IPS-18a (cell line): ENCODE results near the gene APBA1.
"Not testable (repeated sequence)": the region's sequence is repeated elsewhere in the genome, so short reads cannot be mapped to it uniquely, and the experiment has no call there.

Source experiments
- H3K27ac ChIP-seq: one replicate; pipeline ENCODE4 v1.5.1; 2013; ENCODE audit warnings: low read length
- H3K27me3 ChIP-seq: one replicate; pipeline ENCODE4 v1.6.1; 2013; ENCODE audit warnings: mild to moderate bottlenecking, low read length; ENCODE audit not compliant: control insufficient read depth, insufficient read depth
- H3K36me3 ChIP-seq: one replicate; pipeline ENCODE4 v1.6.1; 2013; ENCODE audit warnings: low read depth, low read length; ENCODE audit not compliant: control insufficient read depth
- H3K4me1 ChIP-seq: one replicate; pipeline ENCODE4 v1.6.1; 2013; ENCODE audit warnings: low read depth, low read length; ENCODE audit not compliant: control insufficient read depth
- H3K4me3 ChIP-seq: one replicate; pipeline ENCODE4 v1.5.1; 2013; ENCODE audit warnings: low read length
- H3K9ac ChIP-seq: one replicate; pipeline ENCODE4 v1.6.1; 2013; ENCODE audit warnings: mild to moderate bottlenecking, low read length, moderate library complexity
- H3K9me3 ChIP-seq: one replicate; pipeline ENCODE4 v1.6.1; 2013; ENCODE audit warnings: low read depth, low read length; ENCODE audit not compliant: control insufficient read depth

The APBA1 gene

GRCh38 chr9:69602773-69603172 is 69.4 kb downstream of the APBA1 start:
- Histone ChIP-seq H3K27ac (no peak overlapping the region), H3K9me3 (no peaks in the 10 kb centered on the region), H3K9ac (no peak overlapping the region)

GRCh38 chr9:69601698-69602097 is 70.5 kb downstream of the APBA1 start:
- H3K36me3 ChIP-seq: no peaks in the 10 kb centered on the region
- no peak overlapping the region for H3K9ac ChIP-seq
- no peaks in the 10 kb centered on the region for H3K4me1 ChIP-seq
- H3K9me3 ChIP-seq: no peaks in the 10 kb centered on the region
- H3K27ac ChIP-seq: no peak overlapping the region
- H3K4me3 ChIP-seq: no peak overlapping the region
- no peaks in the 10 kb centered on the region for H3K27me3 ChIP-seq

More at GRCh38 chr9:69602773-69603172, 69.4 kb downstream of the APBA1 start:
- H3K4me1 ChIP-seq: no peaks in the 10 kb centered on the region
- H3K36me3 ChIP-seq: no peaks in the 10 kb centered on the region
- no peaks in the 10 kb centered on the region for H3K27me3 ChIP-seq
- H3K4me3 ChIP-seq: no peak overlapping the region

- Histone ChIP-seq H3K4me1 (no peaks in the 10 kb centered on the region), H3K27ac (no peak overlapping the region), H3K27me3 (no peaks in the 10 kb centered on the region), H3K4me3 (no peak overlapping the region), H3K36me3 (no peaks in the 10 kb centered on the region), H3K9ac (no peak overlapping the region), H3K9me3 (no peaks in the 10 kb centered on the region)
These were observed 71.7 kb downstream of the APBA1 start for GRCh38 chr9:69600314-69601047.

- no peak overlapping the region for H3K4me3 ChIP-seq
- no peaks in the 10 kb centered on the region for H3K36me3 ChIP-seq
- no peak overlapping the region for H3K27ac ChIP-seq
- H3K9ac ChIP-seq: no peak overlapping the region
- H3K4me1 ChIP-seq: no peaks in the 10 kb centered on the region
- no peaks in the 10 kb centered on the region for H3K27me3 ChIP-seq
- no peaks in the 10 kb centered on the region for H3K9me3 ChIP-seq
These were observed 72.8 kb downstream of the APBA1 start for GRCh38 chr9:69599232-69599971.

- not testable (repeated sequence) for H3K9me3 ChIP-seq, H3K4me3 ChIP-seq, H3K27me3 ChIP-seq, H3K9ac ChIP-seq, H3K4me1 ChIP-seq, H3K27ac ChIP-seq, H3K36me3 ChIP-seq
These were observed 75.3 kb downstream of the APBA1 start for GRCh38 chr9:69596906-69597305.

GRCh38 chr9:69594180-69594579 is 78.0 kb downstream of the APBA1 start:
- no peak overlapping the region for H3K27ac ChIP-seq
- no peak overlapping the region for H3K9ac ChIP-seq
- H3K27me3 ChIP-seq: no peaks in the 10 kb centered on the region
- no peak overlapping the region for H3K4me3 ChIP-seq
- no peaks in the 10 kb centered on the region for H3K36me3 ChIP-seq
- no peaks in the 10 kb centered on the region for H3K9me3 ChIP-seq
- no peaks in the 10 kb centered on the region for H3K4me1 ChIP-seq

GRCh38 chr9:69593756-69594155 is 78.4 kb downstream of the APBA1 start:
- H3K4me1 ChIP-seq: no peaks in the 10 kb centered on the region
- H3K9me3 ChIP-seq: no peaks in the 10 kb centered on the region
- no peak overlapping the region for H3K4me3 ChIP-seq
- H3K27ac ChIP-seq: no peak overlapping the region
- no peak overlapping the region for H3K9ac ChIP-seq
- H3K27me3 ChIP-seq: no peaks in the 10 kb centered on the region
- no peaks in the 10 kb centered on the region for H3K36me3 ChIP-seq

- Histone ChIP-seq H3K27ac (no peak overlapping the region), H3K9me3 (no peaks in the 10 kb centered on the region), H3K9ac (no peak overlapping the region), H3K36me3 (no peaks in the 10 kb centered on the region), H3K4me1 (no peaks in the 10 kb centered on the region), H3K4me3 (no peak overlapping the region), H3K27me3 (no peaks in the 10 kb centered on the region)
These were observed 78.9 kb downstream of the APBA1 start for GRCh38 chr9:69593301-69593700.

- H3K9ac ChIP-seq: no peak overlapping the region
- no peaks in the 10 kb centered on the region for H3K4me1 ChIP-seq
- no peaks in the 10 kb centered on the region for H3K36me3 ChIP-seq
- no peaks in the 10 kb centered on the region for H3K27me3 ChIP-seq
- no peak overlapping the region for H3K27ac ChIP-seq
- H3K4me3 ChIP-seq: no peak overlapping the region
- no peaks in the 10 kb centered on the region for H3K9me3 ChIP-seq
These were observed 81.9 kb downstream of the APBA1 start for GRCh38 chr9:69590266-69590665.

GRCh38 chr9:69589156-69589555 is 83.0 kb downstream of the APBA1 start:
- Histone ChIP-seq H3K9me3 (no peaks in the 10 kb centered on the region), H3K9ac (no peak overlapping the region), H3K36me3 (no peaks in the 10 kb centered on the region), H3K4me1 (no peaks in the 10 kb centered on the region), H3K27ac (no peak overlapping the region), H3K4me3 (no peak overlapping the region), H3K27me3 (peaks cover 5% of the 10 kb centered on the region)

GRCh38 chr9:69585571-69585970 is 86.6 kb downstream of the APBA1 start:
- H3K4me1 ChIP-seq: no peaks in the 10 kb centered on the region

GRCh38 chr9:69584759-69585158 is 87.4 kb downstream of the APBA1 start:
- Histone ChIP-seq H3K9ac (no peak overlapping the region), H3K4me1 (no peaks in the 10 kb centered on the region), H3K27ac (no peak overlapping the region), H3K4me3 (no peak overlapping the region), H3K36me3 (no peaks in the 10 kb centered on the region), H3K27me3 (peaks cover 49% of the 10 kb centered on the region), H3K9me3 (no peaks in the 10 kb centered on the region)

More at GRCh38 chr9:69585571-69585970, 86.6 kb downstream of the APBA1 start:
- Histone ChIP-seq H3K27me3 (peaks cover 41% of the 10 kb centered on the region), H3K36me3 (no peaks in the 10 kb centered on the region), H3K4me3 (no peak overlapping the region), H3K27ac (no peak overlapping the region), H3K9me3 (no peaks in the 10 kb centered on the region), H3K9ac (no peak overlapping the region)
